Measurements from ENCODE around the gene SCLY.
"Not testable (repeated sequence)": the region's sequence is repeated elsewhere in the genome, so short reads cannot be mapped to it uniquely, and the experiment has no call there.

SCLY gene

DNA sequence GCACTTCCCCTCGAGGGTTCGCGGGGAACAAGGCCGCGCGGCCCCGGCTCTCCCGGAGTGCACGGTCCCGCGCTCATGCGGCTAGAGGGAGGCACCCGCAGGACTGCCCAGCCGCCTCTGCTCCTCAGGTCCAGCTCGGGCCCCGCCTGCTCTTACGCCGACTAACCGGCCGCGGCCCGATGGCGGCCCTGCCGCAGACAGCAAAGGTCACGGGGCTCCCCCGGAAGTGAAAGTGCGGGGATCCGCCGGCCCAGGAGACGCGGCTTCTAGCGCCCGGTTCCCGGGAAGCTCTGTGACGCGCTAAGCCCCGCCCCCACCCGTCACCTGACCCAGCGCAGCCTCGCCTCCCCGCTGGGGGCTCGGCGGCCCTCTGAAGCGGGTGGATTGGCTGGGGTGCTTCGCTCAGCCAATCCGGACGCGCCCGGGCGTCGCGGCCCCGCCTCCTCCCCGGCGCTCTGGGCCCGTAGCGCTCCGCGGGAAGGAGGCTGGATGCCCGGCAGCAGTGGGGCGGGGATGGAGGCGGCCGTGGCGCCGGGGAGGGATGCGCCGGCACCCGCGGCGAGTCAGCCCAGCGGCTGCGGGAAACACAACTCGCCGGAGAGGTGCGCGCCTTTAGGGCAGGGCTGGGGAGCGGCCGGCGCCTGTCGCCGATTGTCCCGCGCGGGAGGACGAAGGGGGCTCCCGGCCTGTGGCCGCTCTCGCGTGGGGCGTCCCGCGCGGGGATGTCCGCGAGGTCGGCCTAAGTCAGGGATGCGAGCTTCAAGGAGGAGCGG is at the start of gene SCLY:
SCLY (plus strand) TSS at position 460 of the 773 bp plus-strand sequence; CDS start at position 514, 54 bp downstream.
- FAIRE-seq (peak; percentile 72), DNase-seq (ENCODE audit: low spot score) (peak; percentile 89)

- FAIRE-seq = no peak
- DNase-seq (ENCODE audit: low spot score) = no peak
Measured at GRCh38 chr2:238013806-238014205, 47.0 kb upstream of the SCLY start.

GRCh38 chr2:238015705-238016104 is 45.1 kb upstream of the SCLY start:
- FAIRE-seq = no peak
- no peak for DNase-seq (ENCODE audit: low spot score)

- FAIRE-seq (no peak), DNase-seq (ENCODE audit: low spot score) (no peak)
Measured at GRCh38 chr2:238016526-238016925, 44.3 kb upstream of the SCLY start.

DNA sequence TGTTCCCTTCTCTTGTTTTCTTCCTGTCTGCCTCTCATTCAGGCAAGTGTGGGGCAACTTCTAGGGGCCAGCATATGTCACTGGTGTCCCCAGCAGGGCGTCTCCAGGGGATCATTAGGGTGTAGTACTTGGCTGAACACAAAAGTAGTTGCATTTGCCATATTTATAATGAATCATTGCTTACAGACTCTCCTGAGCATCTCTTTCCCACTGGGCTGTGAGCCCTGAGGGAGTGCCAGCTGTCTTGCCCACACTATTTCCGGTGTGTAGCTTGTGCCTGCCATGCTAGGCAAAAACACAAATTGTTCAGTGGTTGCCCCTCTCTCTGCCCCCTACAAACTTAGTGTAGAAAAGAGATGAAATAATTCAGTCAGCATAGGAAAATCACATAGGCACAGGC is 40.8 kb upstream of the SCLY start:
- FAIRE-seq = no peak
- DNase-seq (ENCODE audit: low spot score) = peak; percentile 29

DNA sequence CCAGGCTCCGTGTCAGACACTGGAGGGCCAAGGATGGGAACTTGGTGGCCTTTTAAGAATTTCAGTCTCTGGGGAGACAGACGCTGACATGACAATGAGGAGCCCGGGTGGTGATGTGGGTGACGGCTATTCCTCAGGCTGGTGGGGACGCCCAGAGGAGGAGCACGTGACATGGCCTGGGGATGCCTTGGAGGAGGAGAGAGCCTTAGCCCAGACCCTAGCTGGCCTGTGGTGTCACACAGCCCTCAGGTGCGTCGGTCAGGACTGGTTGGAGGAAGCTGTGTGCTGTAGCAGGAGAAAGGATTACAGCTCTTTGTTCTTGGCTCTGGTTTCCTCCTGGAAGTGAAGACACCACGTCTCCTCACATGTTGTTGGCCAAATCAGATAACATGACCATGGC is 40.0 kb upstream of the SCLY start:
- no peak for FAIRE-seq

GRCh38 chr2:238021327-238021726 is 39.5 kb upstream of the SCLY start:
- DNase-seq (ENCODE audit: low spot score) = peak; percentile 50

More for the DNA sequence above, 40.0 kb upstream of the SCLY start:
- DNase-seq (ENCODE audit: low spot score) = no peak

DNA sequence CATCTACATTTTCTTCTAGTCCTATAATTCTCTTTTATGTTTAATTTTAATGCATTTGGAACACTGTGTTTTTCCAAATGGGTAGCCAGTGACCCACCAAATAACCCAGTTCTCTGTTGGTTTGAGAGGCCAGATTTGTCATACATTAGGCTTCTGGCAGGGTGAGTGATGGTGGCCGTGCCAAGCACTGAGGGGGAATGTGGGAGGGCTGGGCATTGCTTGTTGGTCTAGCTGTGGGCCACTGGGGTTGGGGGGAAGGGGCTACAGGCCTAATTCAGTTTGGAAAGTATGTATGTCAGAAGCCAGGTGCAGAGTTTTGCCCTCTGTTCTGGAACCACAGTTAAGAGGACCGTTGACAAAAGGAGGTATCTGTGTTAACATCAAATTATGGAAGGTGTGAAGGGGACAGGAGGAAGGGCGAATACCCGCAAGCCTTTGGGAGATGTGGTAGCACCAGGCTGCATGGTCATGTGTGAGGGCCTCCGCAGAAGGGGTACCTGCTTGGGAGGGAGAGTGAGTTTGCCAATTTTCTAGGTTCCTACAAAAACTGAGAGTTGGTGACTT is 38.1 kb upstream of the SCLY start:
- FAIRE-seq (no peak), DNase-seq (ENCODE audit: low spot score) (no peak)

More at GRCh38 chr2:238021327-238021726, 39.5 kb upstream of the SCLY start:
- FAIRE-seq = no peak

- no peak for DNase-seq (ENCODE audit: low spot score)
- FAIRE-seq = no peak
Measured at GRCh38 chr2:238023608-238024007, 37.2 kb upstream of the SCLY start.

GRCh38 chr2:238024986-238025385 is 35.8 kb upstream of the SCLY start:
- DNase-seq (ENCODE audit: low spot score) = peak; percentile 24
- FAIRE-seq = no peak

- no peak for DNase-seq (ENCODE audit: low spot score)
- FAIRE-seq = no peak
Measured at GRCh38 chr2:238025741-238026360, 35.0 kb upstream of the SCLY start.

- DNase-seq (ENCODE audit: low spot score) (no peak), FAIRE-seq (no peak)
Measured at GRCh38 chr2:238027058-238027457, 33.7 kb upstream of the SCLY start.

DNA sequence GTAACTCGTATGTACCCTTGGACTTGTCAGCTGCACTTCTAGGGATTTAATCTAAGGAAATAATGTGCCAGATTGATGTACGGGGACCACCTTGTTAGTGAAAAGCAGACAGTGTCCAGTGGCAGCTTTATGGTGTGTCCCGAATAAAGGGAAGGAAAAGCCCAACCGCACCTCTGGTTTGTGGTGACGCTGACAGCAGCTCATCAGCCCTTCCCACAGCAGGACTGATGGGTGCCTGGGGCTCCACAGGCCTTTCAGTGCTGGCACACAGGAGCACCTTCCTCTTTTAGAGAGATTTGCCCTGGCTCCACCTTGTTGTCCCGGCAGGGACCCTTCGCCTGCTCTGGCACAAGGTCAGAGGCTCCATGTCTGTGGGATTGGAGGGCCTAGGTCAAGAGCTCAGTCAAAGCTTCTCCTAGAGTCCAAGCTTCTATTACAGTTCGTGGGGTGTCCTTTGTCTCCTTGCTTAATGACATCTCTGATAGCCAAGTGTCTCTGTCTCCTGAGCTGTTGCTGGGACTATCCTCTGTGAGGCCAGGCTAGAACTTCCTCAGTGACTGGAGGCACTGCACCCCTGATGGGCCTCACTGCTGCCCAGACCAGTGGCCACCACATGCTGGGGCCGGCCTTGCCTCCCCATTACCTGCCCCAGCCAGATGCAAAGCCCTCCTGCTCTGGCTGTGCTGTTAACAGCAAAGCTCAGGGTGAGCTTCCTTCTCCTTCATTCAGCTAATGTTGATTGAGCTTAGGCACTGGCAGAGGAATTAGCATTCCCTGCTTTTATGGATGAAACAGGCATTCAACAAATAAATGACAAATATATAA is 33.0 kb upstream of the SCLY start:
- DNase-seq (ENCODE audit: low spot score) (no peak), FAIRE-seq (no peak)

- FAIRE-seq = no peak
- DNase-seq (ENCODE audit: low spot score) = no peak
Measured at GRCh38 chr2:238029853-238030252, 30.9 kb upstream of the SCLY start.

- DNase-seq (ENCODE audit: low spot score) (no peak), FAIRE-seq (no peak)
Measured at GRCh38 chr2:238030422-238031155, 30.2 kb upstream of the SCLY start.

DNA sequence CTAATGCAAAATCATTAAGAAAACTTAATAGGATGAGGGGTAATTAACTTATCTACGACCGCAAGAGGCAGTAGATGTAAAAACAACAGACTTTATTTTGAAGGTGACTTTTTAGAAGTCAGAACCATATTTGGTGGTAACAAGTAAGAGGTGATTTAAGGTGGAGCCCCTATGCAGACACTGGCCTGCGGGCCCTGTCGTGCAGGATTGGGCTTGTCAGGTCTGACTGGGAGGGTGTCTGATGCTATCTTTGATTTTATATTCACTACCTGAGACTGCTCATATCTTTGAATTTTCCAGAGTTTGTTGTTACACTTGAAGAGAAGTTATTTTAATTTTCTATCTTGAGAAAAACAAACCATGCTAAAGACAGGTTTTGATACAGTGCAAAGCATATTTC is 29.1 kb upstream of the SCLY start:
- no peak for DNase-seq (ENCODE audit: low spot score)

GRCh38 chr2:238032755-238033337 is 28.0 kb upstream of the SCLY start:
- DNase-seq (ENCODE audit: low spot score) (no peak), FAIRE-seq (no peak)

More for the DNA sequence above, 29.1 kb upstream of the SCLY start:
- FAIRE-seq = no peak

GRCh38 chr2:238033991-238034390 is 26.8 kb upstream of the SCLY start:
- not testable (repeated sequence) for DNase-seq (ENCODE audit: low spot score); FAIRE-seq

GRCh38 chr2:238038203-238038602 is 22.6 kb upstream of the SCLY start:
- no peak for DNase-seq (ENCODE audit: low spot score)
- FAIRE-seq = no peak

- FAIRE-seq (no peak), DNase-seq (ENCODE audit: low spot score) (no peak)
Measured at GRCh38 chr2:238039151-238039550, 21.6 kb upstream of the SCLY start.

- no peak for DNase-seq (ENCODE audit: low spot score)
- FAIRE-seq = no peak
Measured at GRCh38 chr2:238039985-238040384, 20.8 kb upstream of the SCLY start.

Measured in RCC 7860 (cell line).